Measurements from ENCODE around the gene CEL. TPM values are rescaled to one million over a fixed set of nuclear protein-coding genes. Genes with fewer than 3 reads are reported as not detected.

Gene CEL
- total and polyA plus RNA-seq, 10 of the 15 experiments (the other 5 are each of a cell fraction or from before 2014, with no cell fraction given), result 0.05 to 4.1 (median 0.29) TPM; not detected in 2

DNA sequence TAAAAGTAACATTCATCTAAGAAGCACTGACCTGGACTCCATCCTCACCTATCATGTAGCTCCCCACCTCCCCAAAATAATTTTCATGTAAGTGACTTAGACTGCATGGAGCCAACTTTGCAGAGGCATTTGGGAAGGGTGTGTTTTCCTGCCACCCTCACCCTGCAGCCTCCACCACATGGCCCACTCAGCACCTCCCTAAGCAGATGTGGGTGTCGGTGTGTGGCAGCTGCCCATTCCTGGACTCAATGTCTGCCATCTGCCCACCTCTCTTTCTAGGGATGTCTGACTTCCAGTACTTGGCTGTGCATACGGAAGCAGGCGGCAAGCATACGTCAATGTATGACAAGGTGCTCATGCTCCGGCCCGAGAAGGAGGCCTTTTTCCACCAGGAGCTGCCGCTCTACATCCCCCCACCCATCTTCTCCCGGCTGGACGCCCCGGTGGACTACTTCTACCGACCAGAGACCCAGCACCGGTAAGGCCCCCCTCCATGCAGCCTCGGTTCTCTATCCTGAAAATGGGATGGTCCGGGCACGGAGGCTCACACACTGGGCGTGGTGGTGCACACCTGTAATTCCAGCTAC lies 18.2 kb upstream of the CEL start:
- no peaks in the 10 kb centered on the region for H3K27me3 ChIP-seq (replicated peaks in 1 of 2; ENCODE audit: control insufficient read depth in 2 of 2, insufficient read depth in 2 of 2, low read length in 1 of 2)
- no TSS peak for BruUV-seq (replicated peaks)
- RAD21 ChIA-PET (ENCODE audit: unreplicated experiment), result interaction anchor here (0.7 kb wide), 1 partner anchor 33 kb away, joined by 3 read pairs; no protein-coding TSS in a partner anchor
- 99% methylated on average over 15 of the region's 16 CpGs for WGBS (ENCODE audit: insufficient coverage, insufficient replicate concordance, low lambda C conversion rate, missing lambda C conversion rate)
- SMC1A ChIA-PET (ENCODE audit: uncharacterized antibody, unreplicated experiment), result interaction anchor here (0.9 kb wide), 1 partner anchor 105 kb away, joined by 3 read pairs; no protein-coding TSS in a partner anchor
- peaks cover 17 to 26% of the 10 kb centered on the region in 2 experiments for H3K36me3 ChIP-seq (ENCODE audit: control insufficient read depth in 2 of 2, insufficient read depth in 2 of 2, low read length in 1 of 2)
- no peaks in the 10 kb centered on the region for H3K9me3 ChIP-seq (replicated peaks; ENCODE audit: control insufficient read depth, insufficient read depth, low read length)
- H3K4me2 ChIP-seq (ENCODE audit: control insufficient read depth, insufficient read depth), result no peak overlapping the region
- no peak for FAIRE-seq
- CTCF ChIA-PET, result interaction anchor here (0.7 kb wide), 1 partner anchor 143 kb away, joined by 3 read pairs; no protein-coding TSS in a partner anchor
- intact Hi-C loops (cut with micrococcal nuclease; ENCODE audit: unreplicated experiment) (no loop called here), in situ Hi-C loops (cut with MboI) (no loop called here)
- no peak overlapping the region for H3K9ac ChIP-seq (ENCODE audit: control insufficient read depth, insufficient read depth, low read length)
- H4K20me1 ChIP-seq (ENCODE audit: control insufficient read depth, insufficient read depth), result 0 out of 2 replicates have a peak, but pooled peaks cover 6% of the 10 kb centered on the region
- no peak for DNase-seq (ENCODE audit: low read depth, low spot score)
- no peak overlapping the region for H3K27ac ChIP-seq (ENCODE audit: control insufficient read depth, insufficient read depth)
- no peak overlapping the region for H3K4me3 ChIP-seq
- H2AFZ ChIP-seq (ENCODE audit: control insufficient read depth, low read depth, low read length), result no peak overlapping the region
- no peaks in the 10 kb centered on the region; the same call in 1 of the 2 replicates for H3K79me2 ChIP-seq (ENCODE audit: control insufficient read depth, insufficient read depth, low read length)
- POLR2A ChIA-PET, result no interaction called here
- no peak for TF ChIP-seq PAX8 (IDR thresholded peaks at IDR 0.05)
- no peaks in the 10 kb centered on the region for H3K4me1 ChIP-seq (ENCODE audit: control insufficient read depth, insufficient read depth, low read length)
- ATAC-seq, result no peak

GRCh38 chr9:133044125-133044524 lies 17.7 kb upstream of the CEL start:
- ATAC-seq, result no peak
- intact Hi-C loops (cut with micrococcal nuclease; ENCODE audit: unreplicated experiment) (no loop called here), in situ Hi-C loops (cut with MboI) (no loop called here)
- Histone ChIP-seq H2AFZ (ENCODE audit: control insufficient read depth, low read depth, low read length) (no peak overlapping the region), H3K9ac (ENCODE audit: control insufficient read depth, insufficient read depth, low read length) (no peak overlapping the region), H3K36me3 (ENCODE audit: control insufficient read depth in 2 of 2, insufficient read depth in 2 of 2, low read length in 1 of 2) (peaks cover 17 to 27% of the 10 kb centered on the region in 2 experiments), H3K79me2 (ENCODE audit: control insufficient read depth, insufficient read depth, low read length) (no peaks in the 10 kb centered on the region; the same call in 1 of the 2 replicates), H4K20me1 (ENCODE audit: control insufficient read depth, insufficient read depth) (0 out of 2 replicates have a peak, but pooled peaks cover 6% of the 10 kb centered on the region), H3K4me1 (ENCODE audit: control insufficient read depth, insufficient read depth, low read length) (no peaks in the 10 kb centered on the region), H3K4me3 (no peak overlapping the region), H3K27ac (ENCODE audit: control insufficient read depth, insufficient read depth) (no peak overlapping the region), H3K27me3 (replicated peaks in 1 of 2; ENCODE audit: control insufficient read depth in 2 of 2, insufficient read depth in 2 of 2, low read length in 1 of 2) (no peaks in the 10 kb centered on the region), H3K9me3 (replicated peaks; ENCODE audit: control insufficient read depth, insufficient read depth, low read length) (no peaks in the 10 kb centered on the region), H3K4me2 (ENCODE audit: control insufficient read depth, insufficient read depth) (no peak overlapping the region)
- RAD21 ChIA-PET (ENCODE audit: unreplicated experiment), result interaction anchor here (0.7 kb wide), 1 partner anchor 32 kb away, joined by 3 read pairs; no protein-coding TSS in a partner anchor
- DNase-seq (ENCODE audit: low read depth, low spot score), result no peak
- POLR2A ChIA-PET, result no interaction called here
- CTCF ChIA-PET, result no interaction called here
- WGBS (ENCODE audit: insufficient coverage, insufficient replicate concordance, low lambda C conversion rate, missing lambda C conversion rate), result 86% methylated on average over 6 of the region's 6 CpGs
- SMC1A ChIA-PET (ENCODE audit: uncharacterized antibody, unreplicated experiment), result interaction anchor here (0.9 kb wide), 1 partner anchor 104 kb away, joined by 3 read pairs; no protein-coding TSS in a partner anchor
- BruUV-seq (replicated peaks), result no TSS peak
- no peak for FAIRE-seq
- TF ChIP-seq, protein P1, sequence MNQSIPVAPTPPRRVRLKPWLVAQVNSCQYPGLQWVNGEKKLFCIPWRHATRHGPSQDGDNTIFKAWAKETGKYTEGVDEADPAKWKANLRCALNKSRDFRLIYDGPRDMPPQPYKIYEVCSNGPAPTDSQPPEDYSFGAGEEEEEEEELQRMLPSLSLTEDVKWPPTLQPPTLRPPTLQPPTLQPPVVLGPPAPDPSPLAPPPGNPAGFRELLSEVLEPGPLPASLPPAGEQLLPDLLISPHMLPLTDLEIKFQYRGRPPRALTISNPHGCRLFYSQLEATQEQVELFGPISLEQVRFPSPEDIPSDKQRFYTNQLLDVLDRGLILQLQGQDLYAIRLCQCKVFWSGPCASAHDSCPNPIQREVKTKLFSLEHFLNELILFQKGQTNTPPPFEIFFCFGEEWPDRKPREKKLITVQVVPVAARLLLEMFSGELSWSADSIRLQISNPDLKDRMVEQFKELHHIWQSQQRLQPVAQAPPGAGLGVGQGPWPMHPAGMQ (IDR thresholded peaks at IDR 0.05; ENCODE audit: borderline replicate concordance), result no peak
- TF ChIP-seq KAT2A (conservative IDR thresholded peaks at IDR 0.05; ENCODE audit: control insufficient read depth, low read depth, low read length), result no peak
- TF ChIP-seq ZNF207 (IDR thresholded peaks at IDR 0.05; ENCODE audit: borderline replicate concordance), result no peak
- TF ChIP-seq BACH1 (IDR thresholded peaks at IDR 0.05; ENCODE audit: borderline replicate concordance), result no peak
- no peak for TF ChIP-seq FOXK2 (IDR thresholded peaks at IDR 0.05)
- no peak for TF ChIP-seq BCL3 (IDR thresholded peaks at IDR 0.05; ENCODE audit: borderline replicate concordance, insufficient read depth, low read depth, low read length, poor library complexity, severe bottlenecking)
- TF ChIP-seq ZBED1 (IDR thresholded peaks at IDR 0.05; ENCODE audit: borderline replicate concordance), result no peak
- no peak for TF ChIP-seq SMARCA5 (IDR thresholded peaks at IDR 0.05)
- no peak for TF ChIP-seq CHD1 (IDR thresholded peaks at IDR 0.05; ENCODE audit: low read depth, low read length)
